T-helper 17 cell (primary cell): ENCODE data around the gene GAREM1. TPM values are rescaled to one million over a fixed set of nuclear protein-coding genes. Genes with fewer than 3 reads are reported as not detected.

ENCODE experiments used
- ATAC-seq: fragments of 150-1000 bp; cut with Tn5 transposase; 2 replicates; pipeline ENCODE4 v1.10.0; 2021; ENCODE audit warnings: mild to moderate bottlenecking, moderate library complexity
- DNase-seq, 3 donors: peaks; one replicate each; pipeline versions ENCODE4 v3.0.0 to v3.0.0-alpha.2; 2020 to 2021
- H3K9me3 ChIP-seq: one replicate; pipeline ENCODE4 v1.7.0; 2013; ENCODE audit warnings: low read length, mild to moderate bottlenecking; ENCODE audit not compliant: control insufficient read depth, poor library complexity, severe bottlenecking
- H3K27ac Mint-ChIP-seq: one replicate; pipeline ENCODE4 v1.8.0; 2022; ENCODE audit warnings: mild to moderate bottlenecking, moderate library complexity, mixed read lengths
- H3K27me3 Mint-ChIP-seq: one replicate; pipeline ENCODE4 v1.8.0; 2022; ENCODE audit warnings: mixed read lengths
- H3K36me3 Mint-ChIP-seq: one replicate; pipeline ENCODE4 v1.8.0; 2022; ENCODE audit warnings: low read depth, mixed read lengths
- H3K4me1 Mint-ChIP-seq: one replicate; pipeline ENCODE4 v1.8.0; 2022; ENCODE audit warnings: mild to moderate bottlenecking, mixed read lengths
- H3K4me3 Mint-ChIP-seq: one replicate; pipeline ENCODE4 v1.8.0; 2022; ENCODE audit warnings: mild to moderate bottlenecking, moderate library complexity, mixed read lengths
- total RNA-seq, 4 donors: library from RNA in 2 of 4; stranded (reverse) in 2 of 4; gene quantifications; one replicate each; pipeline ENCODE4 v1.2.3 and lab custom pipeline; 2022 to 2026

GAREM1 gene
- total RNA-seq, 2 donors from 2014 or later = 0.10 to 0.13 TPM

GRCh38 chr18:32339045-32339444 lies 131.6 kb downstream of the GAREM1 start:
- no peak for DNase-seq
- H3K4me3 Mint-ChIP-seq = no peak overlapping the region
- H3K4me1 Mint-ChIP-seq = no peaks in the 10 kb centered on the region
- no peaks in the 10 kb centered on the region for H3K9me3 ChIP-seq
- peaks cover 11% of the 10 kb centered on the region for H3K27me3 Mint-ChIP-seq
- no peak overlapping the region for H3K27ac Mint-ChIP-seq
- no peaks in the 10 kb centered on the region for H3K36me3 Mint-ChIP-seq
- no peak for ATAC-seq

GRCh38 chr18:32337821-32338220 lies 132.9 kb downstream of the GAREM1 start:
- Mint-ChIP-seq H3K4me1 (no peaks in the 10 kb centered on the region), H3K27ac (no peak overlapping the region), H3K4me3 (no peak overlapping the region), H3K36me3 (no peaks in the 10 kb centered on the region), H3K27me3 (peaks cover 10% of the 10 kb centered on the region)
- H3K9me3 ChIP-seq = no peaks in the 10 kb centered on the region
- DNase-seq = no peak
- no peak for ATAC-seq

GRCh38 chr18:32337347-32337746 lies 133.3 kb downstream of the GAREM1 start:
- H3K27ac Mint-ChIP-seq = no peak overlapping the region
- peaks cover 5% of the 10 kb centered on the region for H3K27me3 Mint-ChIP-seq
- no peak overlapping the region for H3K4me3 Mint-ChIP-seq
- ATAC-seq (no peak), DNase-seq (no peak)
- H3K4me1 Mint-ChIP-seq = no peaks in the 10 kb centered on the region
- no peaks in the 10 kb centered on the region for H3K9me3 ChIP-seq
- no peaks in the 10 kb centered on the region for H3K36me3 Mint-ChIP-seq

- ATAC-seq = no peak
- Mint-ChIP-seq H3K27ac (no peak overlapping the region), H3K36me3 (no peaks in the 10 kb centered on the region), H3K27me3 (peaks cover 4% of the 10 kb centered on the region), H3K4me3 (no peak overlapping the region), H3K4me1 (no peaks in the 10 kb centered on the region)
- H3K9me3 ChIP-seq = no peaks in the 10 kb centered on the region
- DNase-seq = no peak
Observed at GRCh38 chr18:32335228-32335627, 135.5 kb downstream of the GAREM1 start.

GRCh38 chr18:32333781-32334180 lies 136.9 kb downstream of the GAREM1 start:
- no peaks in the 10 kb centered on the region for H3K9me3 ChIP-seq
- no peak overlapping the region for H3K27ac Mint-ChIP-seq
- H3K36me3 Mint-ChIP-seq = no peaks in the 10 kb centered on the region
- no peaks in the 10 kb centered on the region for H3K4me1 Mint-ChIP-seq
- no peak overlapping the region for H3K4me3 Mint-ChIP-seq
- DNase-seq = no peak
- no peak for ATAC-seq
- peaks cover 5% of the 10 kb centered on the region for H3K27me3 Mint-ChIP-seq

GRCh38 chr18:32332708-32333107 lies 138.0 kb downstream of the GAREM1 start:
- DNase-seq (no peak), ATAC-seq (no peak)
- Mint-ChIP-seq H3K27me3 (peaks cover 8% of the 10 kb centered on the region), H3K36me3 (no peaks in the 10 kb centered on the region), H3K27ac (no peak overlapping the region), H3K4me1 (no peaks in the 10 kb centered on the region), H3K4me3 (no peak overlapping the region)
- H3K9me3 ChIP-seq = no peaks in the 10 kb centered on the region

GRCh38 chr18:32328974-32329373 lies 141.7 kb downstream of the GAREM1 start:
- H3K4me3 Mint-ChIP-seq = no peak overlapping the region
- H3K36me3 Mint-ChIP-seq = no peaks in the 10 kb centered on the region
- H3K4me1 Mint-ChIP-seq = no peaks in the 10 kb centered on the region
- H3K9me3 ChIP-seq = peaks cover 3% of the 10 kb centered on the region
- ATAC-seq (no peak), DNase-seq (no peak)
- H3K27me3 Mint-ChIP-seq = peaks cover 31% of the 10 kb centered on the region
- no peak overlapping the region for H3K27ac Mint-ChIP-seq

- Mint-ChIP-seq H3K4me1 (no peaks in the 10 kb centered on the region), H3K4me3 (no peak overlapping the region), H3K27ac (no peak overlapping the region), H3K27me3 (peaks cover 33% of the 10 kb centered on the region), H3K36me3 (no peaks in the 10 kb centered on the region)
- peaks cover 3% of the 10 kb centered on the region for H3K9me3 ChIP-seq
- DNase-seq (no peak), ATAC-seq (no peak)
Observed at GRCh38 chr18:32328379-32328778, 142.3 kb downstream of the GAREM1 start.

- DNase-seq (no peak), ATAC-seq (no peak)
- H3K27me3 Mint-ChIP-seq = peaks cover 46% of the 10 kb centered on the region
- H3K36me3 Mint-ChIP-seq = no peaks in the 10 kb centered on the region
- no peak overlapping the region for H3K4me3 Mint-ChIP-seq
- no peak overlapping the region for H3K27ac Mint-ChIP-seq
- peaks cover 3% of the 10 kb centered on the region for H3K9me3 ChIP-seq
- no peaks in the 10 kb centered on the region for H3K4me1 Mint-ChIP-seq
Observed at GRCh38 chr18:32326450-32327308, 144.0 kb downstream of the GAREM1 start.

- Mint-ChIP-seq H3K27me3 (peaks cover 46% of the 10 kb centered on the region), H3K27ac (no peak overlapping the region), H3K4me1 (no peaks in the 10 kb centered on the region), H3K4me3 (no peak overlapping the region), H3K36me3 (no peaks in the 10 kb centered on the region)
- DNase-seq = no peak
- no peak for ATAC-seq
- H3K9me3 ChIP-seq = peaks cover 3% of the 10 kb centered on the region
Observed at GRCh38 chr18:32324181-32324580, 146.5 kb downstream of the GAREM1 start.

- Mint-ChIP-seq H3K4me3 (no peak overlapping the region), H3K4me1 (no peaks in the 10 kb centered on the region), H3K27me3 (peaks cover 44% of the 10 kb centered on the region), H3K27ac (no peak overlapping the region), H3K36me3 (no peaks in the 10 kb centered on the region)
- peaks cover 3% of the 10 kb centered on the region for H3K9me3 ChIP-seq
- no peak for ATAC-seq
- DNase-seq = no peak
Observed at GRCh38 chr18:32321826-32322225, 148.9 kb downstream of the GAREM1 start.

- ATAC-seq = no peak
- Mint-ChIP-seq H3K27ac (no peak overlapping the region), H3K4me1 (no peaks in the 10 kb centered on the region)
Observed at GRCh38 chr18:32319084-32319483, 151.6 kb downstream of the GAREM1 start.

GRCh38 chr18:32318581-32318980 lies 152.1 kb downstream of the GAREM1 start:
- H3K4me1 Mint-ChIP-seq = no peaks in the 10 kb centered on the region
- no peaks in the 10 kb centered on the region for H3K9me3 ChIP-seq
- H3K36me3 Mint-ChIP-seq = no peaks in the 10 kb centered on the region
- DNase-seq (no peak), ATAC-seq (no peak)
- H3K4me3 Mint-ChIP-seq = no peak overlapping the region
- H3K27ac Mint-ChIP-seq = no peak overlapping the region
- peaks cover 19% of the 10 kb centered on the region for H3K27me3 Mint-ChIP-seq

More at GRCh38 chr18:32319084-32319483, 151.6 kb downstream of the GAREM1 start:
- DNase-seq = no peak
- H3K4me3 Mint-ChIP-seq = no peak overlapping the region
- peaks cover 23% of the 10 kb centered on the region for H3K27me3 Mint-ChIP-seq
- no peaks in the 10 kb centered on the region for H3K9me3 ChIP-seq
- H3K36me3 Mint-ChIP-seq = no peaks in the 10 kb centered on the region

- Mint-ChIP-seq H3K4me1 (no peaks in the 10 kb centered on the region), H3K27me3 (peaks cover 13% of the 10 kb centered on the region), H3K27ac (no peak overlapping the region), H3K4me3 (no peak overlapping the region), H3K36me3 (no peaks in the 10 kb centered on the region)
- DNase-seq = no peak
- ATAC-seq = no peak
- no peaks in the 10 kb centered on the region for H3K9me3 ChIP-seq
Observed at GRCh38 chr18:32317651-32318050, 153.0 kb downstream of the GAREM1 start.
